Activated T-cell treated with anti-CD3 and anti-CD28 coated beads for 1 hour (primary cell): ENCODE measurements around the gene PCGF3.
"Not testable (repeated sequence)": the region's sequence is repeated elsewhere in the genome, so short reads cannot be mapped to it uniquely, and the experiment has no call there.

Experiments
- DNase-seq: peaks from one replicate; pipeline ENCODE4 v3.0.0-alpha.2; 2020; ENCODE audit warnings: low read depth

PCGF3 gene

GRCh38 chr4:668219-668618 is 37.4 kb upstream of the PCGF3 start:
- not testable (repeated sequence) for DNase-seq

- DNase-seq, result not testable (repeated sequence)
These were observed 35.6 kb upstream of the PCGF3 start for GRCh38 chr4:669806-670559.

GRCh38 chr4:671769-672168 is 33.9 kb upstream of the PCGF3 start:
- DNase-seq, result no peak

- no peak for DNase-seq
These were observed 32.1 kb upstream of the PCGF3 start for GRCh38 chr4:673349-674091.

GRCh38 chr4:674172-675035 is 31.2 kb upstream of the PCGF3 start, which contains the start of the genes ATP5ME and MYL5:
Gene ATP5ME, minus strand, starts transcription at chr4:674276. Its CDS starts 29 bp downstream, at chr4:674247.
Gene MYL5, plus strand, starts transcription at chr4:674542. Its CDS starts 3,485 bp downstream, at chr4:678027.
- DNase-seq, result peak; percentile 95

- no peak for DNase-seq
These were observed 30.4 kb upstream of the PCGF3 start for GRCh38 chr4:675036-675882.

- no peak for DNase-seq
These were observed 29.4 kb upstream of the PCGF3 start for GRCh38 chr4:675980-676870.

- DNase-seq, result no peak
These were observed 28.8 kb upstream of the PCGF3 start for GRCh38 chr4:676871-677235.

GRCh38 chr4:677431-678293 is 28.0 kb upstream of the PCGF3 start:
- DNase-seq, result no peak

- no peak for DNase-seq
These were observed 27.1 kb upstream of the PCGF3 start for GRCh38 chr4:678331-679103.

GRCh38 chr4:679104-679481 is 26.5 kb upstream of the PCGF3 start:
- DNase-seq, result no peak

- DNase-seq, result no peak
These were observed 26.0 kb upstream of the PCGF3 start for GRCh38 chr4:679629-680028.

GRCh38 chr4:680091-680490 is 25.5 kb upstream of the PCGF3 start:
- DNase-seq, result no peak

GRCh38 chr4:680551-680927 is 25.1 kb upstream of the PCGF3 start:
- no peak for DNase-seq

GRCh38 chr4:680928-681645 is 24.5 kb upstream of the PCGF3 start:
- no peak for DNase-seq

- DNase-seq, result no peak
These were observed 23.7 kb upstream of the PCGF3 start for GRCh38 chr4:681736-682451.

GRCh38 chr4:682490-683172 is 23.0 kb upstream of the PCGF3 start:
- no peak for DNase-seq
